Left ventricle myocardium inferior (tissue), 1 donor: ENCODE data around the gene UNC5B. TPM values are rescaled to one million over a fixed set of nuclear protein-coding genes. Genes with fewer than 3 reads are reported as not detected.

Experiments used
- DNase-seq: peaks from one replicate; pipeline ENCODE4 v3.0.0-alpha.2; 2020
- H3K27ac ChIP-seq: fragments of 200-600 bp; replicated peaks from 2 replicates; pipeline ENCODE4 v1.8.0; 2021
- H3K27me3 ChIP-seq: fragments of 200-600 bp; 2 replicates; pipeline ENCODE4 v1.8.0; 2021; ENCODE audit warnings: low read depth
- H3K36me3 ChIP-seq: fragments of 200-600 bp; 2 replicates; pipeline ENCODE4 v1.8.0; 2021
- H3K4me1 ChIP-seq: fragments of 200-600 bp; 2 replicates; pipeline ENCODE4 v1.8.0; 2021
- H3K4me3 ChIP-seq: fragments of 200-600 bp; 2 replicates; pipeline ENCODE4 v1.8.0; 2021; ENCODE audit warnings: mild to moderate bottlenecking, moderate library complexity
- H3K9me3 ChIP-seq: fragments of 200-600 bp; replicated peaks from 2 replicates; pipeline ENCODE4 v1.8.0; 2021
- intact Hi-C: fragments of 100-400 bp; cut with micrococcal nuclease; formaldehyde crosslinking; loops from one replicate; pipeline ENCODE4 v1.11.0; 2022
- total RNA-seq: library from RNA; stranded (reverse); fragmentation: NEBNext Ultra II Directional; extraction: Animal tissue kit (Norgen Biotek cat#: 25700); gene quantifications from one replicate; pipeline ENCODE4 v1.2.1, GENCODE V29; 2021
- TF ChIP-seq, protein P1 (sequence below): fragments of 200-600 bp; IDR thresholded peaks from 2 replicates; pipeline ENCODE4 v1.8.0; 2021; ENCODE audit warnings: antibody characterized with exemption, mild to moderate bottlenecking, borderline replicate concordance
- donor health status: DM: no; HTN: yes; CAD: no; lungs with severe emphysema.

Gene UNC5B
- total RNA-seq, 1 donor from 2014 or later = 15.6 TPM

DNA sequence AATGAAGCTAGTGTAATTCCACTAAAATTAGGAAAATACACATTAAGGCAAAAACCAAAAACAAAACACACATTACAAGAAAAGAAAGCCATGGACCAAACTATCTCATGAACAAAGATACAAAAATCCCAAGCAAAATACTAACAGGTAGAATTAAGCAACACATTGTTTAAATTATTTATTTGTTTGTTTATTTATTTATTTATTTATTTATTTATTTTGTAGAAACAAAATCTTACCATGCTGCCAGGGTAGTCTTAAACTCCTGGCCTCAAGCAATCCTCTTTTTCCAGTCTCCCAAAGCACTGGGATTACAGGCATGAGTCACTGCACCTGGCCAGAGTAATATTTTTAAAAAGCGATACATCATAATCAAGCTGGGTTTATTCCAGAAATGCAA is 99.8 kb downstream of the UNC5B start:
- intact Hi-C loops = loop anchor here (10.0 kb wide), 1 partner anchor 263 kb away; no protein-coding TSS in a partner anchor
- Histone ChIP-seq H3K4me3 (no peak overlapping the region), H3K27ac (no peak overlapping the region), H3K9me3 (no peaks in the 10 kb centered on the region), H3K4me1 (peaks cover 18% of the 10 kb centered on the region), H3K27me3 (no peaks in the 10 kb centered on the region), H3K36me3 (no peaks in the 10 kb centered on the region)
- TF ChIP-seq, protein P1, sequence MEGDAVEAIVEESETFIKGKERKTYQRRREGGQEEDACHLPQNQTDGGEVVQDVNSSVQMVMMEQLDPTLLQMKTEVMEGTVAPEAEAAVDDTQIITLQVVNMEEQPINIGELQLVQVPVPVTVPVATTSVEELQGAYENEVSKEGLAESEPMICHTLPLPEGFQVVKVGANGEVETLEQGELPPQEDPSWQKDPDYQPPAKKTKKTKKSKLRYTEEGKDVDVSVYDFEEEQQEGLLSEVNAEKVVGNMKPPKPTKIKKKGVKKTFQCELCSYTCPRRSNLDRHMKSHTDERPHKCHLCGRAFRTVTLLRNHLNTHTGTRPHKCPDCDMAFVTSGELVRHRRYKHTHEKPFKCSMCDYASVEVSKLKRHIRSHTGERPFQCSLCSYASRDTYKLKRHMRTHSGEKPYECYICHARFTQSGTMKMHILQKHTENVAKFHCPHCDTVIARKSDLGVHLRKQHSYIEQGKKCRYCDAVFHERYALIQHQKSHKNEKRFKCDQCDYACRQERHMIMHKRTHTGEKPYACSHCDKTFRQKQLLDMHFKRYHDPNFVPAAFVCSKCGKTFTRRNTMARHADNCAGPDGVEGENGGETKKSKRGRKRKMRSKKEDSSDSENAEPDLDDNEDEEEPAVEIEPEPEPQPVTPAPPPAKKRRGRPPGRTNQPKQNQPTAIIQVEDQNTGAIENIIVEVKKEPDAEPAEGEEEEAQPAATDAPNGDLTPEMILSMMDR = no peak
- no peak for DNase-seq

DNA sequence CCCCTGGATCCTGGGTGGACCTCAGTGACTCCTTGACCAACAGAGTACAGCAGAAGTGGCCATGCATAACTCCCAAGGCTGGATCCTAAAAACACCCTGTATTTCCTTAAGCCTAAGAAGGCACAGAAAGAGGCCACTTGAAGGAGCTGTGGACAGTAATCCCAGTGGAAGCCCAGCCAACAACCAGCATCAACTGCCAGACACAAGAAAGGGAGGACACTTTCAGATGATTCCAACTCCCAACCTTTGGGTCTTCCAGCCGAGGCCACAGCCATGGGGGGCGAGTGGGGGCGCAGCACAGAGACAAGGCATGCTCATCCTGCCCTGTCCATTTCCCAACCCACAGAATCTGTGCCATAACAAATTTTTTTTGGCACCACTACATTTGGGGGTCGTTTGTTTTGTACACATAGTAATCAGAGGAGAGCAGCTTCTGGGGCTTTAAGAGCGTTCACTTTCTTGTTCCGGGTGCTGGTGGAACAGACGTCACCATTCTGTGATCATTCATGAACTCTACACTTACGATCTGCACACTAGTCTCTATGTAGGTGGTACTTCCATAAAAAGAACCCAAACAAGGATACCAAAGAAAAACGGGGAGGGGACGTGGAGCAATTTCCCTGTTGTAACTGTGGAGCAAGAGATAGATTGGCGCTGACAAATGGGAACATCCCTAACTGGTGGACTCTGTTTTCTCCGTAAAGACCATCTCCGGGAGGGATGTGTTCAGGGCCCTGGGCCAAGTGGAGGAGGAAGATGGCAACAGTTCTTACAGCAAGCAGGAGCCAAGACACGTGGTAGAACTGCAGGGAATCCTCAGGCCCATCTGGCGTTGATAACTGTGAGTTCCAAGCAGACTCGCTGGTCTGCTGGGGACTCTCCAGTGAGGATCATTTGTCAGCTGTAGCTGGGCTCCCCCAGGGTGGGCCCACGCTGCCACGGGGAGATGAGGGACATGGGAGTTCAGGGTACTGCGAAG is 100.7 kb downstream of the UNC5B start:
- Histone ChIP-seq H3K27ac (peak overlapping the region; percentile 47), H3K36me3 (no peaks in the 10 kb centered on the region), H3K9me3 (no peaks in the 10 kb centered on the region), H3K4me1 (peaks cover 18% of the 10 kb centered on the region), H3K27me3 (no peaks in the 10 kb centered on the region), H3K4me3 (peak overlapping the region; percentile 42)
- TF ChIP-seq, protein P1 = no peak
- intact Hi-C loops = loop anchor here (10.0 kb wide), 1 partner anchor 262 kb away; no protein-coding TSS in a partner anchor
- peak; percentile 58 for DNase-seq

DNA sequence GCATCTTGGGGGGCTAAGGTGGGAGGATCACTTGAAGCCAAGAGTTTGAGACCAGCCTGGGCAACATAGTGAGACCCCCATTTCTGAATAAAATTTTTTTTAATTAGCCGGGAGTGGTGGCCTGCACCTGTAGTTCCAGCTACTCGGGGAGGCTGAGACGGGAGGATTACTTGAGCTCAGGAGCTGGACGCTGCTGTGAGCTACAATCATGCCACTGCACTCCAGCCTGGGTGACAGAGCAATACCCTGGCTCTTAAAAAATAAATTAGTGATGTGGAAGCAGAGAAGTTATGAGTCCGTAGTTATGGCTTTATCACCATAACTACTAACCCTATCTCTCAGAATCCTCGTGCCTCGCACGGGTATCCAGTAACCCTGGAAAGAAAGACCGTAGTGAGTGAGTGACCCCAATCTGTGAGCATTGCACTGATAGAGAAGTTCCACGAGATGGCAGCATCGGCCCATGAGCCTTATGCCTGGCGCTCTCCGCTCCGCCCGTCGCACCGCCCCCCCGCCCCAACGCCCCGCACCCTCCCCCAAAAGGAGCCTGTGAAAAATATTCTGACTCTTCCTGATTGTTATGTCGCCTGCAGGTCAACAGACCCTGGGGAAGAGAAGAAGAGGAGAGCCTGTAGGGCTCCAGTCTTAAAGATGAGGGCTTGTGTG is 101.8 kb downstream of the UNC5B start:
- Histone ChIP-seq H3K4me3 (peak overlapping the region; percentile 42), H3K9me3 (no peaks in the 10 kb centered on the region), H3K27me3 (no peaks in the 10 kb centered on the region), H3K27ac (peak overlapping the region; percentile 47), H3K4me1 (peaks cover 25% of the 10 kb centered on the region), H3K36me3 (no peaks in the 10 kb centered on the region)
- intact Hi-C loops = loop anchor here (10.0 kb wide), 1 partner anchor 261 kb away; no protein-coding TSS in a partner anchor
- TF ChIP-seq, protein P1 = peak; percentile 99
- DNase-seq = peak; percentile 50

DNA sequence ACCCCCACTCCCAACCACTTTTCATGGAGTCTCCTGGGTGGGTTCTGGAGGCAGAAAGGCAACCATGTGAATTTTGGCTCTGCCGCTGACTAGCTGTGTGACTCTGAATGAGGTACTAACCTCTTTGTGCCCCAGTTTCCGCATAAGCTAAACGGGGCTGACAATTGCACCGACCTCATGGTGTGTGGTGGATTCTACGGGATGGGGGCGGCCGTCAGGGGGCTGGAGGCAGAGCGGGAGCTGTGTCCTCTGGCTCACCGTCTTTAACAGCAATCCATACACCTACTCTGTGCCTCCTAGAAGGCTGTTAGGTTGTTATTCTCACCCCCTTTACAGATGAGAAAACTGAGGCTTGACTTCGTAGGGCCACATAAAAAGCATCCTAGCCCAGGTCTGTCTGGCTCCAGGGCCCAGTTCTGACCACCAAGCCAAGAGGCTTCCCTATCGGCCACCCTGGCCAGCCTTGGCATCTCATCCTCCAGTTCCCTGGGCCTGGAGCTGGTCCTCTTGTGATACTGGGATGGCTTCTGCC is 102.4 kb downstream of the UNC5B start:
- Histone ChIP-seq H3K27me3 (no peaks in the 10 kb centered on the region), H3K4me3 (peak overlapping the region; percentile 42), H3K9me3 (no peaks in the 10 kb centered on the region), H3K36me3 (no peaks in the 10 kb centered on the region), H3K27ac (no peak overlapping the region), H3K4me1 (peaks cover 31% of the 10 kb centered on the region)
- intact Hi-C loops = loop anchor here (10.0 kb wide), 1 partner anchor 260 kb away; no protein-coding TSS in a partner anchor
- TF ChIP-seq, protein P1 = no peak
- no peak for DNase-seq
